SU-DHL-6 (cell line): ENCODE results near the gene RSU1.

Source experiments
- H2AFZ ChIP-seq: fragments of 200-600 bp; sonication (generic); 2 replicates; pipeline ENCODE4 v1.6.1; 2014; ENCODE audit warnings: low read depth, mild to moderate bottlenecking, moderate library complexity, mixed read lengths, antibody characterized with exemption, low read length; ENCODE audit not compliant: severe bottlenecking
- H3F3A ChIP-seq: fragments of 200-600 bp; shearing (Covaris generic); 2 replicates; pipeline ENCODE4 v1.6.0; 2016; ENCODE audit warnings: antibody characterized with exemption, mild to moderate bottlenecking; ENCODE audit not compliant: insufficient read depth
- H3K27ac ChIP-seq: fragments of 200-600 bp; sonication (generic); 2 replicates; pipeline ENCODE4 v1.5.1; 2016; ENCODE audit warnings: low read depth, mild to moderate bottlenecking, low read length, moderate library complexity, mixed read lengths
- H3K27me3 ChIP-seq: fragments of 200-600 bp; sonication (generic), shearing (Covaris generic); 2 replicates; pipeline ENCODE4 v1.6.0; 2014; ENCODE audit warnings: mild to moderate bottlenecking, low read length
- H3K36me3 ChIP-seq: fragments of 200-600 bp; sonication (generic); 2 replicates; pipeline ENCODE4 v1.6.1; 2014; ENCODE audit warnings: mild to moderate bottlenecking, low read length, mixed read lengths
- H3K4me2 ChIP-seq: fragments of 300-600, 200-600 bp; shearing (Covaris generic), sonication (generic); 2 replicates; pipeline ENCODE4 v1.6.0; 2014; ENCODE audit warnings: low read length, low read depth, mild to moderate bottlenecking; ENCODE audit not compliant: poor library complexity, severe bottlenecking
- H3K4me3 ChIP-seq: fragments of 200-600 bp; sonication (generic); 2 replicates; pipeline ENCODE4 v1.5.1; 2014; ENCODE audit warnings: antibody characterized with exemption, low read length, mild to moderate bottlenecking, mixed read lengths; ENCODE audit not compliant: insufficient read depth, poor library complexity, severe bottlenecking
- H3K79me2 ChIP-seq: fragments of 200-600 bp; sonication (generic); 2 replicates; pipeline ENCODE4 v1.6.1; 2014; ENCODE audit warnings: mild to moderate bottlenecking, low read length, moderate library complexity; ENCODE audit not compliant: insufficient read depth
- H3K9ac ChIP-seq: fragments of 200-600 bp; sonication (generic); 2 replicates; pipeline ENCODE4 v1.7.0; 2014; ENCODE audit warnings: mild to moderate bottlenecking, low read length
- H3K9me2 ChIP-seq: fragments of 200-600 bp; sonication (generic); replicated peaks from 2 replicates; pipeline ENCODE4 v1.6.1; 2014; ENCODE audit warnings: low read length; ENCODE audit not compliant: insufficient read depth
- H3K9me3 ChIP-seq: fragments of 200-600 bp; sonication (generic); 2 replicates; pipeline ENCODE4 v1.6.1; 2014; ENCODE audit warnings: low read length, mixed read lengths; ENCODE audit not compliant: insufficient read depth
- H4K20me1 ChIP-seq: fragments of 200-600 bp; sonication (generic); 2 replicates; pipeline ENCODE4 v1.6.1; 2014; ENCODE audit warnings: low read depth, mild to moderate bottlenecking, antibody characterized with exemption, low read length, moderate library complexity, mixed read lengths
- EZH2phosphoT487 ChIP-seq: fragments of 200-600 bp; sonication (generic), shearing (Covaris generic); conservative IDR thresholded peaks from 2 replicates; pipeline ENCODE4 v1.6.1; 2018; ENCODE audit warnings: mild to moderate bottlenecking, antibody characterized with exemption, low read length, moderate library complexity, mixed read lengths
- TF ChIP-seq, protein P1 (sequence below): fragments of 200-600 bp; sonication (generic); IDR thresholded peaks from one replicate; pipeline ENCODE4 v1.5.1; 2017; ENCODE audit warnings: antibody characterized with exemption, mild to moderate bottlenecking, low read length, moderate library complexity; ENCODE audit not compliant: insufficient read depth, poor library complexity, severe bottlenecking

Gene RSU1

DNA sequence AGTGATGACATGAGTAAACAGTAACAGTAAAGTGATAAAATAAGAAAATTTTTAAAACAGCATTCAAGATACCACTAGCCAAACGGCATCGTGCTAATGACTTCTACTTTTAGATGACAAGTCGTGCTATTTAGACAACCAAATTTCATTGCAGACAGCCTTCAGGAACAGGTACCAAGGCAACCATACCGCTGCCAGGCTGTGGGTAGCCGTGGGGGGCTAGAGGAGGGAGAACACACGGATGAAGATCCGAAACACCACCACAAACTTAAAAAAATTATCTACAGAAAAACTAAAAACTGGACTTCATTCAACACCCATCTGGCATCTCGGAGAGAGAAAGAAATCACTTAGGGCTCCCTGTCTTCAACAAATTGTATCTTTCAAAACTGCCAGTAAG, 89.6 kb downstream of the RSU1 start:
- Histone ChIP-seq H3K27ac (no peak overlapping the region), H3K79me2 (no peaks in the 10 kb centered on the region), H3K27me3 (no peaks in the 10 kb centered on the region), H3K4me3 (no peak overlapping the region), H3K9ac (no peak overlapping the region), H3K9me3 (no peaks in the 10 kb centered on the region), H3F3A (no peaks in the 10 kb centered on the region), H3K9me2 (no peaks in the 10 kb centered on the region), H2AFZ (no peak overlapping the region), H4K20me1 (no peaks in the 10 kb centered on the region), H3K36me3 (no peaks in the 10 kb centered on the region; the same call in none of the 2 replicates), H3K4me2 (no peak overlapping the region)
- TF ChIP-seq, protein P1, sequence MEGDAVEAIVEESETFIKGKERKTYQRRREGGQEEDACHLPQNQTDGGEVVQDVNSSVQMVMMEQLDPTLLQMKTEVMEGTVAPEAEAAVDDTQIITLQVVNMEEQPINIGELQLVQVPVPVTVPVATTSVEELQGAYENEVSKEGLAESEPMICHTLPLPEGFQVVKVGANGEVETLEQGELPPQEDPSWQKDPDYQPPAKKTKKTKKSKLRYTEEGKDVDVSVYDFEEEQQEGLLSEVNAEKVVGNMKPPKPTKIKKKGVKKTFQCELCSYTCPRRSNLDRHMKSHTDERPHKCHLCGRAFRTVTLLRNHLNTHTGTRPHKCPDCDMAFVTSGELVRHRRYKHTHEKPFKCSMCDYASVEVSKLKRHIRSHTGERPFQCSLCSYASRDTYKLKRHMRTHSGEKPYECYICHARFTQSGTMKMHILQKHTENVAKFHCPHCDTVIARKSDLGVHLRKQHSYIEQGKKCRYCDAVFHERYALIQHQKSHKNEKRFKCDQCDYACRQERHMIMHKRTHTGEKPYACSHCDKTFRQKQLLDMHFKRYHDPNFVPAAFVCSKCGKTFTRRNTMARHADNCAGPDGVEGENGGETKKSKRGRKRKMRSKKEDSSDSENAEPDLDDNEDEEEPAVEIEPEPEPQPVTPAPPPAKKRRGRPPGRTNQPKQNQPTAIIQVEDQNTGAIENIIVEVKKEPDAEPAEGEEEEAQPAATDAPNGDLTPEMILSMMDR, result no peak
- no peak for TF ChIP-seq EZH2phosphoT487

DNA sequence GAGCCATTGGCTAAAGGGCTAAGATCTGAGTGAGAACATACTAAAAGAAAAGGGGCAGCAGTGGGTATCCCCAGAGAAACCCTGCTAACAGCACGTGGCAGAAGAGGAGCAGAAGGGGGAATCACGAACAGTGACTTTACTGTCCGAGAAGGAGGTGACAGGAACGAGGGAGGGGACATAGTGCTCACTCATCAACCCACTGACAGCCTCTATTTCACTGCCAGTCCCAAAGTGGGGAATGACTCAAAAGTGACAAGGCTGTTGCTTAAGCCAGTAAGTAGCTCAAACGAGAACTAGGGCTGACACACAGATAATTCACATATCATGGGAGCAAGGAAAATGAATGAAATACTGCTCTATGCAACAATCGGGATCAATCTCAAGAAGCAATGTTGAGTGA, 92.7 kb downstream of the RSU1 start:
- Histone ChIP-seq H4K20me1 (no peaks in the 10 kb centered on the region), H3K27me3 (no peaks in the 10 kb centered on the region), H3K27ac (no peak overlapping the region), H2AFZ (no peak overlapping the region), H3K9me2 (no peaks in the 10 kb centered on the region), H3K79me2 (no peaks in the 10 kb centered on the region), H3F3A (no peaks in the 10 kb centered on the region), H3K4me3 (no peak overlapping the region), H3K9me3 (no peaks in the 10 kb centered on the region), H3K36me3 (no peaks in the 10 kb centered on the region; the same call in none of the 2 replicates), H3K9ac (no peak overlapping the region), H3K4me2 (no peak overlapping the region)
- TF ChIP-seq, protein P1, result no peak
- no peak for TF ChIP-seq EZH2phosphoT487

DNA sequence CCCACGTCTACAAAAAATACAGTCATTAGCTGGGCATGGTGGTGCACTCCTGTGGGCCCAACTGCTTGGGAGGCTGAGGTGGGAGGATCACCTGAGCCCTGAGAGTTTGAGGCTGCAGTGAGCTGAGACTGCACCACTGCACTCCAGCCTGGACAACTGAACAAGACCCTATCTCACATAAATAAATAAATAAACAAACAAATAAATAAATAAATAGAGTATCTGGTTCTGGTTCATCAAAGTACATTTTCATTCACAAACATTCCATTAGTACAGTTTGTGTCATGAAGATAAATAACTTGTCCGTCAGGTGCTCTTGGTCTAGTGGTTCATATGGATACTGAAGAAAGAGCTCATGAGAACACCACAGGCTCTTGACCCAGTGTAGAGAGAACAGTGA, 96.4 kb downstream of the RSU1 start:
- H3K36me3 ChIP-seq, result no peaks in the 10 kb centered on the region; the same call in none of the 2 replicates
- no peaks in the 10 kb centered on the region for H3K9me2 ChIP-seq
- no peak overlapping the region for H2AFZ ChIP-seq
- no peaks in the 10 kb centered on the region for H3K27me3 ChIP-seq
- H3K9ac ChIP-seq, result no peak overlapping the region
- H3K79me2 ChIP-seq, result no peaks in the 10 kb centered on the region
- no peaks in the 10 kb centered on the region for H3K9me3 ChIP-seq
- no peak overlapping the region for H3K27ac ChIP-seq
- H3K4me2 ChIP-seq, result no peak overlapping the region
- H4K20me1 ChIP-seq, result no peaks in the 10 kb centered on the region
- H3F3A ChIP-seq, result no peaks in the 10 kb centered on the region
- TF ChIP-seq, protein P1, result no peak
- no peak for TF ChIP-seq EZH2phosphoT487
- no peak overlapping the region for H3K4me3 ChIP-seq
